KMS-11 (cell line): Measurements from ENCODE around the gene EEPD1.

Experiments used
- H2AFZ ChIP-seq: fragments of 200-600 bp; sonication (generic); 2 replicates; pipeline ENCODE4 v1.6.1; 2016; ENCODE audit warnings: antibody characterized with exemption, mixed run types, low read depth
- H3K27ac ChIP-seq: fragments of 200-600 bp; sonication (generic); 2 replicates; pipeline ENCODE4 v1.6.1; 2016; ENCODE audit warnings: mild to moderate bottlenecking, mixed run types
- H3K27me3 ChIP-seq: fragments of 200-600 bp; sonication (generic); 2 replicates; pipeline ENCODE4 v1.6.1; 2017; ENCODE audit warnings: mild to moderate bottlenecking, low read depth, mixed run types, moderate library complexity; ENCODE audit not compliant: insufficient read depth
- H3K36me3 ChIP-seq: fragments of 200-600 bp; sonication (generic); 2 replicates; pipeline ENCODE4 v1.6.1; 2017; ENCODE audit warnings: mild to moderate bottlenecking, mixed run types; ENCODE audit not compliant: insufficient read depth
- H3K4me1 ChIP-seq: fragments of 200-600 bp; sonication (generic); 2 replicates; pipeline ENCODE4 v1.6.1; 2016; ENCODE audit warnings: mild to moderate bottlenecking, low read depth, mixed run types; ENCODE audit not compliant: poor library complexity, severe bottlenecking
- H3K4me2 ChIP-seq: fragments of 200-600 bp; sonication (generic); 2 replicates; pipeline ENCODE4 v1.7.0; 2016; ENCODE audit warnings: mild to moderate bottlenecking, mixed run types
- H3K4me3 ChIP-seq: fragments of 200-600 bp; sonication (generic); IDR thresholded peaks from 2 replicates; pipeline ENCODE4 v1.6.1; 2017; ENCODE audit warnings: low read depth, low read length, mixed read lengths; ENCODE audit not compliant: insufficient read depth
- H3K79me2 ChIP-seq: fragments of 200-600 bp; sonication (generic); 2 replicates; pipeline ENCODE4 v1.6.1; 2016; ENCODE audit warnings: low read depth, mixed run types; ENCODE audit not compliant: insufficient read depth
- H3K9ac ChIP-seq: fragments of 200-600 bp; sonication (generic); 2 replicates; pipeline ENCODE4 v1.6.1; 2016; ENCODE audit warnings: mild to moderate bottlenecking, mixed run types
- H4K20me1 ChIP-seq: fragments of 200-600 bp; sonication (generic); 2 replicates; pipeline ENCODE4 v1.6.1; 2016; ENCODE audit warnings: mild to moderate bottlenecking, mixed run types; ENCODE audit not compliant: insufficient read depth
- TF ChIP-seq, protein P1 (sequence below): fragments of 200-600 bp; sonication (generic); conservative IDR thresholded peaks from 2 replicates; pipeline ENCODE4 v1.6.1; 2017; ENCODE audit warnings: low read depth, mild to moderate bottlenecking, antibody characterized with exemption, low read length, moderate library complexity, mixed read lengths

EEPD1 gene

DNA sequence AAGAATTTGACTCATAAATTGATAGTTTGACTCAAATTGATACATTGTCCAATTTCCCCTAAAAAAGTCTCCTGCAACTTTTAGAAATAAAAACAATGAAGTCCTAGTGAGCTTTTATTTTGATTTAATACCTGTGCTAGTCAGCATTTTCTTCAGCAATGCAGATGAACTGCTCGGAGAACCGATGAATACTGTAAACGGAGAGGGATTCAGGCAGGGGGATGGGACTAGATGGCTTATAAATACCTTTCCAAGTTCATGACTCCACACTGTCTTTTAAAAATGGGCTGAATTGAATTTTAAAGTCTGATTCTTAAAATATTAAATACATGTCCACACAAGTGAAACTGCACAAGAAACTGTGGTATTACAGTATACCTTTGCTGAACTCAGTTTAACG, 12.7 kb downstream of the EEPD1 start:
- H3K4me3 ChIP-seq = no peak overlapping the region
- no peak overlapping the region for H3K9ac ChIP-seq
- no peaks in the 10 kb centered on the region for H4K20me1 ChIP-seq
- no peak overlapping the region for H2AFZ ChIP-seq
- H3K4me1 ChIP-seq = no peaks in the 10 kb centered on the region
- TF ChIP-seq, protein P1, sequence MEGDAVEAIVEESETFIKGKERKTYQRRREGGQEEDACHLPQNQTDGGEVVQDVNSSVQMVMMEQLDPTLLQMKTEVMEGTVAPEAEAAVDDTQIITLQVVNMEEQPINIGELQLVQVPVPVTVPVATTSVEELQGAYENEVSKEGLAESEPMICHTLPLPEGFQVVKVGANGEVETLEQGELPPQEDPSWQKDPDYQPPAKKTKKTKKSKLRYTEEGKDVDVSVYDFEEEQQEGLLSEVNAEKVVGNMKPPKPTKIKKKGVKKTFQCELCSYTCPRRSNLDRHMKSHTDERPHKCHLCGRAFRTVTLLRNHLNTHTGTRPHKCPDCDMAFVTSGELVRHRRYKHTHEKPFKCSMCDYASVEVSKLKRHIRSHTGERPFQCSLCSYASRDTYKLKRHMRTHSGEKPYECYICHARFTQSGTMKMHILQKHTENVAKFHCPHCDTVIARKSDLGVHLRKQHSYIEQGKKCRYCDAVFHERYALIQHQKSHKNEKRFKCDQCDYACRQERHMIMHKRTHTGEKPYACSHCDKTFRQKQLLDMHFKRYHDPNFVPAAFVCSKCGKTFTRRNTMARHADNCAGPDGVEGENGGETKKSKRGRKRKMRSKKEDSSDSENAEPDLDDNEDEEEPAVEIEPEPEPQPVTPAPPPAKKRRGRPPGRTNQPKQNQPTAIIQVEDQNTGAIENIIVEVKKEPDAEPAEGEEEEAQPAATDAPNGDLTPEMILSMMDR = no peak
- H3K27ac ChIP-seq = no peak overlapping the region
- H3K79me2 ChIP-seq = no peaks in the 10 kb centered on the region
- no peaks in the 10 kb centered on the region for H3K36me3 ChIP-seq
- H3K4me2 ChIP-seq = no peak overlapping the region
- no peaks in the 10 kb centered on the region for H3K27me3 ChIP-seq

DNA sequence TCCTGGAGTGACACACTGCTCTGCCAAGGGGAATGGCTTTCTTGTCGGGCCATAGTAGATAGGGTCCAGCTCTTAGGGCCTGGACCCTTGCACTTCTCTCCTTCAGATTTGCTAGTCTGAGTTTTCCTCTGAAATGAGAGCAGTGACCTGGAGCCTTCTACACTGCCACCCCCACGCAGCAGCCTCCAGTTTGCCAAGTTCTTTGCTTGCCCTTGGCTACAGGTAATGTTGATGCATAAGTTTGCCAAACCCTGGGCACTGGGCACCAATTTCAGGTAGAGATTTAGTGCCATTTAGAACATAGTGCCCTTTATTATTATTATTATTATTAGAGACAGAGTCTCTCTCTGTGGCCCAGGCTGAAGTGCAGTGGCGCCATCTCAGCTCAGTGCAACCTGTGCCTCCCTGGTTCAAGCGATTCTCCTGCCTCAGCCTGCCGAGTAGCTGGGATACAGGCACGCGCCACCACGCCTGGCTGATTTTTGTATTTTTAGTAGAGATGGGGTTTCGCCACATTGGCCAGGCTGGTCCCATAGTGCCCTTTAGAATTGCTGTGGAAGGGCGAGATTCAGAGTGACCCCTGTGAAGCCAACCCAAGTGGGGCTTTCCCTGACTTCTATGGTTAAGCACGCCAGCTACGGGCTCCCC, 14.5 kb downstream of the EEPD1 start:
- Histone ChIP-seq H2AFZ (no peak overlapping the region), H4K20me1 (no peaks in the 10 kb centered on the region), H3K27ac (no peak overlapping the region), H3K4me2 (no peak overlapping the region), H3K79me2 (no peaks in the 10 kb centered on the region), H3K4me1 (no peaks in the 10 kb centered on the region), H3K27me3 (no peaks in the 10 kb centered on the region), H3K9ac (no peak overlapping the region), H3K36me3 (no peaks in the 10 kb centered on the region), H3K4me3 (no peak overlapping the region)
- TF ChIP-seq, protein P1 = no peak

DNA sequence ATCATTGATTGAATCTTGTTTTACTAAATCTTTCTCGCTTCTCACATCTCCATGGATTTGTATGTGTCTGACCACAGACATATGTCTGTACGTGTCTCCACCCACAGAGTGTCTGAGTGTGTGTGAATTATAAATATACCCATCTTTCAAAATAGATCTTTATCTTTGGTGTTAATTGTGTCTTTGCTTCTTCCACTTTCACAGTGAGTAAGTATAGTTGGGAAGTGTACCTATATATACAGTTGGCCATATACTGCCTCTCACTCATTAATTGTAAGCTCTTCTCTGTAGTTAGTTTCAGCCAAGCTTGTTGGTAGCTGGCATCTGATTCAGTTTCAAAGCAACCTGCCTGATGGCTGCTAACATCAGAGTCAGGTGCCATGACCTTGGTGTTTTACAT, 18.4 kb downstream of the EEPD1 start:
- Histone ChIP-seq H3K4me2 (no peak overlapping the region), H3K4me3 (no peak overlapping the region)

DNA sequence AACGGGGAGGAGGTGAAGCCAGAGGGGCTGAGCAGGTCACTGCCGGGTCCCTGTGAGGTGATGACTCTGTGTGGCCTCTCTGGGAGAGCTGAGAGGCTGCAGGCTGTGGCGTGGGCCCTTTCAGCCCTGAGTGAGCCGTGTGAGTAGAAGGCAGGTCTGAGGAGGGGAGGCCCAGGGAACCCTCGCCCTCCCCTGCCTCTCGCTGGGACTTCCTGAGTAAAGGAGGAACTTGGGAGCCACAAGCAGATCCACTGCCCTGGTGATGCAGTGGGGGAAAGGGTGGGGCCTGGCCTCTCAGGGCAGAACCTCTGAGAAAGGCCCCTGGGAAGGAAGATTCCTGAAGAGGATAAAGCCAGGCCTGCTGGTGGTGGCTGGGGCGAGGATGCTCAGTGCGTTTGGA, 22.8 kb downstream of the EEPD1 start:
- Histone ChIP-seq H3K27ac (no peak overlapping the region), H3K4me2 (no peak overlapping the region), H3K4me3 (no peak overlapping the region)

More for the DNA sequence above, 18.4 kb downstream of the EEPD1 start:
- Histone ChIP-seq H3K27me3 (no peaks in the 10 kb centered on the region), H3K4me1 (no peaks in the 10 kb centered on the region), H3K9ac (no peak overlapping the region), H2AFZ (no peak overlapping the region), H4K20me1 (no peaks in the 10 kb centered on the region), H3K36me3 (no peaks in the 10 kb centered on the region), H3K79me2 (no peaks in the 10 kb centered on the region), H3K27ac (no peak overlapping the region)
- TF ChIP-seq, protein P1 = no peak

More for the DNA sequence above, 22.8 kb downstream of the EEPD1 start:
- Histone ChIP-seq H2AFZ (no peak overlapping the region), H3K27me3 (no peaks in the 10 kb centered on the region), H3K9ac (no peak overlapping the region), H3K36me3 (no peaks in the 10 kb centered on the region), H4K20me1 (no peaks in the 10 kb centered on the region), H3K79me2 (no peaks in the 10 kb centered on the region), H3K4me1 (no peaks in the 10 kb centered on the region)
- TF ChIP-seq, protein P1 = no peak
